Stimulated activated CD8-positive, alpha-beta memory T cell treated with anti-CD3 and anti-CD28 coated beads, Interleukin-2, amount 100 ng/mL, for 48 hours (primary cell): ENCODE results near the gene SLC24A3.

Source experiments
- DNase-seq, 2 donors: peaks; one replicate each; pipeline ENCODE4 v3.0.0-alpha.2; 2020; ENCODE audit warnings: low read depth in 2 of 2

The SLC24A3 gene

DNA sequence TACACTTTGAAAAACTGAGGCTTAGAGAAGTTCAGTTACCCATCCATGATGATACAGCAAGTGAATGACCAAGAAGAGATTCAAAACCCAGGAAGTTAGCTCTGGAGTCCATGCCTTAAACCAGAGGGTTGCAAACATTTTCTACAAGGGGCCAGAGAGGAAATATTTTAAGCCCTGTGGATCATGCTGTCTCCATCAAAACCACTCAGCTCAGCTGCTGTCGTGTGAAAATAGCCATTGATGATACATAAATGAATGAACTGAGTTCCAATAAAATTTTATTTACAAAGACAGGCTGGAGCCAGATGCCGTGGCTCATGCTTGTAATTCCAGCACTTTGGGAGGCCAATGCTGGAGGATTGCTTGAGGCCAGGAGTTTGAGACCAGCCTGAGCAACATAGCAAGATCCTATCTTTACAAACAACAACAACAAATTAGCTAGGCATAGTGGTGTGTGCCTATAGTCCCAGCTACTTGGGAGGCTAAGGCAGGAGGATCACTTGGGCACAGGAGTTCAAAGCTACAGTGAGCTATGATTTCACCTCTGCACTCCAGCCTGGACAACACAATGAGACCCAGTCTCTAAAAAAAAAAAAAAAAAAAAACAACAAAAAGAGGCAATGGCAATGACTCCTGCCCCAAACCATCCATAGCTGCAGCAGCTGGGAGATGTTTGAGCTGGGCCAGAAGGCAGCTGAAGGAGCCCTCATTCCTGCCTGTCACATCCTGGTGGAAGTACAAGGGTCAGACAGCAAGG is 501.6 kb downstream of the SLC24A3 start:
- DNase-seq, result no peak

DNA sequence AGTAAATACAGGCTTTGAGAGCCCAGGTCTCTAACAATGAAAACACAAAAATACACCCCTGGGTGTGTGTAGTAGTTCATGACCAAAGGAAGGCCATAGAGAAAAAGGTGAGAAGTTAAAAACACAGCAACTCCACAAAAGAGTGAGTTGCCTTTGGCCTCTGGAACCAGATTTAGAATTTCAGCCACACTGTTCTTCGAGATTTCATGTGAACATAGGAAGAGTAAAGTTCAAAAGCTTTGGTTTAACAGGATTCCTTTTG is 502.1 kb downstream of the SLC24A3 start:
- no peak for DNase-seq

DNA sequence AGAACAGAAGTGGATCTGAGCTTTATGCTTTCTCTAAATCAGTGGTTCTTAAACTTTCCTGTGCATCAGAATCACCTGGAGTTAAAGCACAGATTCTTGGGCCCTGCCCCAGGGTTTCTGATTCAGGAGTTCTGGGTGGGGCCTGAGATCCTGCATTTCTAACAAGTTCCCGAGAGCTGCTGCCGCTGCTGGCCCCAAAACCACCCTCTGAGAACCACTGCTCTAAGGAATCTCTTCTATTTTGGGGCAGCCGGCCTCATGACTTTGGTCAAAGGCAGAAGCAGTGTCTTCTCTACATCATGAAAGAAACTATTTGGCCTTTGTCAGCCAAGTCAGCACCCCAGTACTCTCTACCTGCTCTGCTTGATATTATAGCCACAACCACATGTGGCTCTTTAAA is 503.5 kb downstream of the SLC24A3 start:
- DNase-seq, result no peak

DNA sequence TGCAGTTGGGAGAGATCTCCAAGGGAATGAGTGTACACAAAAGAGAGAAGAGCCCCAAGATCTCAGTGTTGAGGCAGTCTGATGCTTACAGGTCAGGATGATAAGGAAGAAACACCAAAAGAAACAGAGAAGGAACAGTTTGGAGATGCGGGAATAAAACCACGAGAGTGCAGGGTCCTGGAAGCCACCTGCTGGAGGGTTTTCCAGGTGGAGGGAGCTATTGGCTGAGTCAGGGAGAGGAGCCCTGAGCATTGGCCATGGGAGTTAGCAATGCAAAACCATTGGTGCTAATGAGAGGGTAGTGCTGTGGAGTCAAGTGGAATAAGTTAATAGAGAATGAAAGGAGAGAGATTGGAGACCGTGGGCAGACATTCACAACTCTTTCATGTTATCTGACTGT is 506.4 kb downstream of the SLC24A3 start:
- no peak for DNase-seq

DNA sequence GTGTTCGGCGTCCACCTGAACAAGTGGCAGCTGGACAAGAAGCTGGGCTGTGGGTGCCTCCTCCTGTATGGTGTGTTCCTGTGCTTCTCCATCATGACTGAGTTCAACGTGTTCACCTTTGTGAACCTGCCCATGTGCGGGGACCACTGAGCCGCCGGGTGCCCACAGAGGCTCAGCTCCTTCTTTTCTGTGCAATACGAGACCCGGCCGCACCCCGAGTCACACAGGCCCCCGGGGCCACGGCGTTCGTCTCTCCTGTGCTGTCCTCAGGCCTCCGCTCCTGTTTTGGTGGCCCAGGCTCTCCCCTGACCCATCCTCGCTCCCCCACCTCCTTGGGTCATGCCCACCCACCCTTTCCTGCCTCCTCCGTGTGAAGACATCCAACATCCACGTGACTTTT is 508.5 kb downstream of the SLC24A3 start:
- no peak for DNase-seq

DNA sequence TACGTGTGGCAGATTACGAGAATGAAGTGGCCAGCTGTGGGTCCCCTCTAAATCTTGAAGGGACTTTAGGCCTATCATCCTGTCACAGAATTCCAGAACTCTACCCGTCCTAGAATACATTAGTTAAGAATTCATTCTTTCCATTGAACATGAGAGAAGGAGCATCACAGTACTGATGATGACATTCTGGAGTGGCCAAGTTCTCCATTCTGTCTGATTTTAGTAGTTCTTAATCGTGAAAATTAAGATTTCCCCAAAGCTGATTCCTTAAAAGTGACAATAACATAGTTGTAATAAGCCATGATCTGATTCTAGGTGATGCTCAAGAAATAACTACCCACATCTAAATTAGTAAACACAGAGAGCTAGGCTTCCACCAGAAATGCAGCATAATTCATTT is 510.6 kb downstream of the SLC24A3 start:
- DNase-seq, result no peak

DNA sequence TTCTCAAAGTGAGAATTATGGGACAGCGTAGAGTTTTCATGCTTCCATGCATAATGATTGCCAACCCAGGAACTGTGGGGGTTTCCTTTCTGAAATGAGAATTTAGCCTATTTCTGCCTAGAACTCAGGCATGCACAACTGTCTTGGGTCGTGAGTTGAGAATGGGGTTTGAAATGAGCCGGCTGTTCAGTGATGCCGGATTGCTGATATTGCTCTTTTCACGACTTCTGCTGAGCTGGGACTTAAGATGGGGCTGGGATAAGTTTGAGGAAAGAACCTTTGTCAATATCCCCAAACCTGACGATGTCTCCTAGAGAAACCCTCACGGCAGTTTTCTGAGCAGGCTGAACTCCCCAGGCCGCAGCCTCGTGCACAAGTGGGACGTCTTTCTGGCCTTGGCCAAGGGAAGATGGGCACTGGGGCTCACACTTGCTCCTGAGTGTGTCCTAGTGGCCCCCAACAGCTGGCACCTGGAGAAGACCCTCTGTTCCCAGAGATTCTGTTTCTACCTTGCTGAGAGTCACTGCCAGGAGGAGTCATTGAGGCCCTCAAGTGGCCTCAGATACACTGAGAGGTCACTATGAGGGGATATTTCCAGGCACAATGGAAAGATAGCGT is 511.5 kb downstream of the SLC24A3 start:
- no peak for DNase-seq

DNA sequence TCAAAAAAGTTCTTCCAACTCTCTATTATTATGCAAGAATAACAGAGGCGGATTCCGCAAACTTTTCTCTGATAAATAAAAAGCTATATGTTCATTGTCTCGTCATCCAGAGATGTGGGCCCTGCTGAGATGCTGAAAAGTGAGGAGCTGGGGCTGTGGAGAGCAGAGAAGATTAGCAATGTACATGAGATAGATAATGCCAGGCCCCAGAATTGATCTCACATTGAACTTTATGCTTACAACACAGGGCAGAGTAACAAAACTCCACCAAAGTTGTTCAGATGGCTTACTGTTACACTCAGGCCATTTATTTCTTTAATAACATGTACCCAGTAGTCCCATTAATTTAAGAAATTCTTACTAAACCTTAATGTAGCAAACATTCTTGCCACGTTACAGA is 512.9 kb downstream of the SLC24A3 start:
- DNase-seq, result no peak

DNA sequence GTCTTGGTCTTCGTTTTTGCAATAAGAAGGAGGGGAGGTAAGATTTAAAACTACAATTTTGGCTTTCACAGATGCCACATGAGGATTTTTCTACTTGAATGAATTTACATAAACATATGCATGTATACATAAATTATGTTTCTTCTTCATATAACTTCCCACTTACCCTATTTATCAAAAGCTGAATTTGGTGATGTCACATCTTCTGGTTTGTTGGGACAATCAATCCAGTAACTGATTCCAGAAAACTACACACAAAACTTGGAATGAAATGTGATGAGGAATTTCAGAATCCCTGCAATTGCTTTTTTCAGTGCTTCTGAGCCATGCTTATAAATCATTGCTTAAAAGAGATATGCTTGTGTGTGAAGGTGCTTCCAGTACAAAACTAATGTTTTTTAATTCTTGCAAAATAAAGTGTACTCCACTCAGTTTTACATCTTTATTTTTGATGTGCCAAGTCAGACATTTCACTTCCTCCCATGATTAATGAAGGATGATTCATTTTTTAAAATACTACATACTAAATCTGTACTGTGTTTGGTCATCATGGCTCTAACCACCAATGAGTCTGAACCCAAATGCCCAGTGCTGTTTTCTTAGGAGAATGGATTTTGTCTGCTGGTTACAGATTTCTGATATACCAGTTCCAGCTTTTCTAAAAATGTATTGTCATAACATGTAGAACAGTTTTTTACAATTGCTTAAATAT is 513.5 kb downstream of the SLC24A3 start:
- DNase-seq, result no peak

DNA sequence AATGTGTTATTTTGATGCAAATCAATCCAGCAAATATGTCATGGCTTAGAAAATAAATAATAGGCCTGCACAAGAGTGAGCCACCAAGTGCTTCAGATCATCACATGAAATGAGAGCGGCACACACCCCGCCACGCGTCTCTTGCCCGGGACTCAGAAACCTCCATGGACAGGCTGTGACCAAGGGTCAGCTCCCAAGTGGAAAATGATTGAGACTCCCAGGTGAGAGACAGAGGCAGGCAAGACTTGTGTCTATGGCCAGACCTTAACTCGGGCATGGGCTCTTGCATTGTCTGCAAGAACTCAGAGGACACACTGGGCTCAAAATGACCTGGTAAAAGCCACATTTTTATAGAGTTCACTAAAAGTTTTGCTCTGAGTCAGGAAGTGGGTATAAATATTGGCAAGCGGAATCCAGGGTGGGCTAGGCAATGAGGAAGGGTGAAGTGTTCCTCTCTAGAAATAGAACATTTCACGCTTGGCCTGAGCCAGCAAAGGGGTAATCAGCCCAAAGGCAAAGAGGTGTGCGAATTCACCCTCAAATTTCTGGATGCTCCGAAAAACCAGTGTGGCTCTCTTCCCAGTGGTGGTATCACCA is 514.9 kb downstream of the SLC24A3 start:
- no peak for DNase-seq

DNA sequence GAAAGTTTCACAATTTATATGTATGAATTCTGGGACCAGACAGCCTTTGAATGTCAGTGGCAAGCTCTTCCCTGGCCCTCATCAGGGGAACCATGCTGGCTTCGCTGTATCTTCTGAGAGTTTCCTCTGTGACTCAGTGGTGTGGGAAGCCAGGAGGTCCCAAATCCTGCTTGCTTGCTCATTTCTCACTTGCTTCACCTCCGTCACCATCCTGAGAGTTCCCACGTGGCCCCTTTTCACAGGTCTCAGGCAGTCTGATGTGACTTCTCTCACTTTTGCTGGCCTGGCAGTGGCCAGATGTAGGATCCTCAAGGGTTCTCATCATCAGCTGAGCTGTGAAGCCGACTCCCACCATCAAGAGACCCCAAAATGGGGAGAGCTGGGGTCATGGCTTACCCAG is 517.2 kb downstream of the SLC24A3 start:
- DNase-seq, result no peak

DNA sequence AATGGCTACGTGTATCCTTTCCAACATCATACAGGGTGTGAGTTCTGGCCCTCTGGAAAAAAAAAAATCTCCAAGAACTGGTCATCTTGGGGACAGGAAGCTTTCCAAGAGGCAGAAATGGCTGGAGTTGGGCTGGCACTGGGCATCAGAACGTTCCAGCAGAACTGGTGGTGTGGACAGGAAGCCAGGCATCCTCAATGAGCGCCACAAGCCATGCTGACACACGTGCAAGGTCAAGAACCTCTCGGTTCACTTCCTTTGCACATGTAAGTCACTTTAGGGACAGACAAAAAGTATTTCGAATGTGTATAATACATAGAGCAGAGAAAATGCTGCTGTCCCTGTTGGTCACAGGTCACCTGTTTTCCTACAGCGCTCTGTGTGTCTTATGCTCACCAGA is 518.3 kb downstream of the SLC24A3 start:
- DNase-seq, result no peak

DNA sequence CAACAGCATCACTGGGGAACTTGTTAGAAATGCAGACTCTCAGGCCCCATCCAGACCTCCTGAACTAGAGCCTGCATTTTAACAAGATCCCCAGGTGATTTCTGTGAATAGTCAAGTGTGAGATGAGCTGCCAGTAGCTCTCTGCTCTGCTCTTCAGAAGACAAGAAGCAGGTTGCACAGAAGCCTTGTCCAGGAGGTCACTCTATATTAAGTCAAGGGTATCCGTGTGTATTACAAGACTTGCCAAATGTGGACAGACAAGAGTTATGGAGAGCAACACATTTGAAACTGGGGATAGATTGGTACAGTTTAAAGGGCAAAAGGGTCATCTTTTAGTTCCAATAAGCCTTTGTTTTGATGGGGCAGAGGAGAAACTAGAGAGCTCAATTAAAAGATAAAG is 522.4 kb downstream of the SLC24A3 start:
- DNase-seq, result no peak

DNA sequence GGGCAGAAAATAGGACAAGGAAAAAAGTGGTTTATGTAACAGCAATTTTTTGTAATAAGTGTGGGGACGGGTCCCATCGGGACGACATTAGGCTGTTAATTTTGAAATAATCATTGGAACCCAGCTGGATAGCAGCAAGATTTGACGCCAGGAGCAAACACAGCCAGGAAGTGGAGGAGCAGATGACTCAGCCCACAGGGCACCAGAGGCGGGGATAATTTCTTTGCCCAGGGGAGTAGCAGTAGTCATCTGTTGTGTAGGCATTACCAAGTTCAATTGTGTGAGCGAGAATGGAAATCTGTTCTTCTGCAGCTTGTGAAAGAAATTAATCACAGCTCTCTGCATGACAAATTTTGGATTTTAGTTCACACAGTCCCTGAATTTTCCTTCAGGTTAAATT is 523.0 kb downstream of the SLC24A3 start:
- no peak for DNase-seq

DNA sequence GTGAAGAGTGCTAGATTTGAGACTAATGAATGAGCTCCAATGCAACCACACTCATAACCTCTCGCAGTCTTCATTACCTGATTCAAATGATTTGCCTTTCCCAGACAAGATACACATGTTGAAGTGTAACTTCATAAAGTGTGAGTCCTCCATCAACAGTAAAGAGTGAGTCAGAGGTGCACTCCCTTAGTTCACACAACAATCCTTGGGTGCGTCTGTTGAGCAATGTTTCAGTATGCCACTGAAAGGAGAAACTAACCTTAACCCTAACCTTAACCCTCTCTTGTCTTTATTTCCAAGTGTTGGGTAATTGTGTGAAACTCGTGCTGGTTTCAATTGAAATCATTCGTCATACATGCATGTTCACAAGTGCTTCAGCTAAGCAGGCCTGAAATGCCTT is 524.6 kb downstream of the SLC24A3 start:
- DNase-seq, result no peak

DNA sequence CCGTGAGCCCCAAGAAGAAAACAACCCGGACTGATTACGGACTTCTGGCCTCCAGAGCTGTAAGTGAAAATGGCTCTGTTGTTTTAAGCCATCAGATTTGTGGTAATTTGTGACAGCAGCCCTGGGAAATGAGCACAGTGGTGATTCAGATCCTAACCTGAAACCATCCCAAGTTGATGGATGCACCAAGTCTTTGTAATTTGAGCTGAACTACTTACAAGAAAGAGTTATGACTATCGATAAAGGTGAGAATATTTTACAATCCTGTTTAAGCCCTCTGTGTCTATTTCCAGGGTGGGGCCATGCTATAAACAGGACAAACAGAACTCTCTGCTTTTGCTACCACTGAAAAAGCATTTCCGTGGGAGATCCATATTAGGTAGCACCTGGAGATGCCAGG is 526.5 kb downstream of the SLC24A3 start:
- no peak for DNase-seq

DNA sequence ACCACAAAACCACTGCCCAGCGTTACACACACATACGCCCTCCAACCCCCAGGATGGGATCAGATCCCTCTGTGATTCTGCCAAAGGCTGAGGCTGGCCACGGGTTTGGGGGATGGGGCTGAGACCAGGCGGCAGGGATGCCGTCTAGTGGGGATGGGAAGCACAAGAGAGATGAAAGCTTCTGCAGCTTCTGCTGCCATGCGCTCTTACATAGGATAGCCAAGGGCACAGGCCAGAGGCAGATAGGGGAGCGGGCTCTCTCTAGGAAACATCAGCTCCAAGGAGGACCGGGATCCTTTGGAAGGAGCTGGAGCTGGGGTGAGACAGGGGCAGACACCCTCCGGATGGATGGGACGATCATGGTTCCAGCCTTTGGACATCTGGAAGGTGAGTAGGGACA is 526.9 kb downstream of the SLC24A3 start:
- DNase-seq, result no peak

DNA sequence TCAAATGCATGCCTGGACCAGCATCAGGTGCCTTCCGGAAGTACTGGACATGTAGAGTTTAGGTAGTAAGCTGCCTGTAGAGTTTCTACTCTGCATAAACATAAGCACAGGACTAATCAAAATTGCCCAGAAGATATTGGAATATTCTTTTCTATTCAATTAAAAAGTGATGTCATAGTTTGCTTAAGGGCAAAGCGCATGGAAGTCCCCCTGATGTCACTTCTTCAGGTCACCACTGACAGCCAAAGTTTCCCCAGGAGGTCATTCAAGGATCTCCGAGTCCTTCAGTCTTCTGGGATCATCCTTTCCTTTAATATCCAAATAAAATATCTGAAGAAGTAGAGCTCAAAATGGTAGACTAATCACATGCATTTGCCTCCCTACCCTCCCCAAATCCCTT is 528.1 kb downstream of the SLC24A3 start:
- no peak for DNase-seq

DNA sequence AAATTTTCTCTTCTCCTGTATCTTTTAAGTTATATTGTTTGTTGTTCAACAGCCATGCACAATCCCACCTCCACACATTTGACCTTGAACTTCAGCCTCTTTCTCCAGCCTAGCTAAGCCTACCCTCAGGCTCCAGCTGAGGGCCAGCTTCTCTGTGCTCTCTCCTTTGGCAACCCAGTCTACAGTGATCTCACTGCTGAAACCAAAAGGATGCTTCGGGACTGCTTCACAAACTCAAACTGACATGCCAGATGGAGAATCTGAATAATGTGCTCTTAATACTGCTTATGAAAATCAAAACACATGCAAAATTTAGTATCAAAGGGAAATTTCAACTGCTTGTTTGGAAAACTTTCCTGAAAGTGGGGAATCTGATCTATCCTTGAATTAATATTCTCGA is 529.5 kb downstream of the SLC24A3 start:
- no peak for DNase-seq

DNA sequence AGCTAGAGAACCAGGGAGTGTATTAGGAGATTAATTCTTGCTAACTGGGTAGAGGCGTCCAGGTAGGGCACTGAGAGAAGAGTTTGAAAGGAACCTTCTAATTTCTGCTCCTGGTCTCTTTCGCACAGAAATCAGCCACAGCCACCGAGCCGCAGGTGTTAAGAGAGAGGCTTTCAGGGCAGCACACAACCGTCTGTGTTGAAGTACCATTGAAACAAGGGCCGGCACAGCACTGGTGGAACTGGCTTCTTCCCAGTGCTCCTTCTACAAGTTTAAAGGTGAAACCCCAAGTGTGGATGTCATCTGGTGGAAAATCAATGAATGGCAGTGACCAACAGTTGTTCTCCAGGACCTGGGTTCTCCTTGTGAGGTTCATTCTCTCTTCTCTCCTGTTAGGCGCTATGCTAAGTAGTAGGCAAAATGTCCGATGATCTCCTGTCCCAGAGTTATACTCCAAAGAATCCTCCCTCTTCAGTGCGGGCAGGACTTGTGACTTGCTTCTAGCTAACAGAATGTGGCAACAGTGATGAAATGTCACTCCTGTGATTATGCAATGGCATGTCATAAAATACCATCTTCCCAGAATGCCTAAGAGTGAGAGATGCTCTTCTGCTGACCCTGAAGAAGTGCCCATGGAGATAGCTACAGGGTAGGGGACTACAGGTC is 530.7 kb downstream of the SLC24A3 start:
- DNase-seq, result no peak

DNA sequence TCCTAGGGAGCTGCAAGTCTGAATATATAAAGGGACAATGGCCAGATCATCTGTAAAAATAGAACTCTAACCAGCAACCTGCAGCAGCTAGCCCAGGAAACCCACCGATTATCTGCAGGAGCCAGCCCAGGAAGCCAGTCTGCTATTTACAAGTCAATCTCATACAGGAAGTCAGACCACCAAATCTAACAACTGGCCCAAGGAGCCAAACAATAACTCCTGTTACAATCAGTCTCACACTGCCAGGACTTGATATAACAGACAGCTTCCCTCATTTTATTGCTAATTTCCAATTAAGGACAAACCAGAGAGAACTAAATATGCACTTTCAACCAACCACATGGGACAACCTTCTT is 531.2 kb downstream of the SLC24A3 start:
- DNase-seq, result no peak

DNA sequence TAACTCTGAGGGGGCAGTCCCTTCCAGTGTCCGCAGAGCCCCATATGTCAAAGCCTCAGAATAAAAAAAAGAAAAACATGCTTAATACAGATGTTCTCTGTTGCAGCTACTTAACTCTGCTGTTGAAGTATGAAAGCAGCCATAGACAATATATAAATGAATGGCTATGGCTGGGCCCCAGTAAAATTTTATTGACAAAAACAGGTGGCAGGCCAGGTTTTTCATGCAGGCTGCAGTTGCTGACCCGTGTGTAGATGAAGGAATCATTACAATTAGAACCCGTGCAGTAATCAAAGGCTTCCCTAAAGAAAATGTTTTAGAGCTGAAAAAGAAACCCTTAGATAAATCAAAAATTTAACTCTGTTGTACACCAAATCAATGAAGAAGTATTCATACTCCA is 532.7 kb downstream of the SLC24A3 start:
- DNase-seq, result no peak

DNA sequence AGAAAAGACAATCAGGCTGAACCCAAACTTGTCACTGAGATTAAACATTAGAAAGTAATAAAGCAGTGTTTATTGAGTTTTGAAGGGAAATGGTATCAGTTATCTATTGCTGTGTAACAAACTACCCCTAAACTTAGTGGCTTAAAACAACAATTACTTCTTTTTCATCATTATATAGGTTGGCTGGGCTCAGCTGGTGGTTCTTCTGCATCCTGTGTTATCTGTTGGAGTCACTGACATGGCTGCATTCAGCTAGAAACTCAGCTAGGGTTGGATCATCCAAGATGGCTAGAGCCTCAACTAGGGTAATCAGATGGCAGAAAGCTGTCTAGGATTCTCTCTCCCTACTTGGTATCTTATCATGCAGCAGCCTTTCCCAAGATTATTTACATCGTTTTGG is 533.1 kb downstream of the SLC24A3 start:
- no peak for DNase-seq
